Activated T-helper 2 cell treated with anti-CD3 and anti-CD28 coated beads, Interferon-gamma antibody, Interleukin-2, Interleukin-4, amounts not matched to agents 10 μg/mL and 5 μg/mL and 100 μg/mL, durations not matched to agents 14 hours and 24 hours and 36 hours (primary cell): Measurements from ENCODE around the gene SLC6A11. TPM values are rescaled to one million over a fixed set of nuclear protein-coding genes. Genes with fewer than 3 reads are reported as not detected.

Source experiments
- DNase-seq: peaks from one replicate; pipeline ENCODE4 v3.0.0; 2021; ENCODE audit warnings: low spot score
- H3K27ac Mint-ChIP-seq: one replicate; pipeline ENCODE4 v1.8.0; 2021; ENCODE audit warnings: mixed read lengths
- H3K27me3 Mint-ChIP-seq: one replicate; pipeline ENCODE4 v1.8.0; 2021; ENCODE audit warnings: low read depth, mixed read lengths
- H3K36me3 Mint-ChIP-seq: one replicate; pipeline ENCODE4 v1.8.0; 2021; ENCODE audit warnings: low read depth, mixed read lengths
- H3K4me1 Mint-ChIP-seq: one replicate; pipeline ENCODE4 v1.8.0; 2021; ENCODE audit warnings: low read depth, mixed read lengths
- H3K4me3 Mint-ChIP-seq: one replicate; pipeline ENCODE4 v1.8.0; 2021; ENCODE audit warnings: low read depth, mild to moderate bottlenecking, moderate library complexity, mixed read lengths
- H3K9me3 Mint-ChIP-seq: one replicate; pipeline ENCODE4 v1.8.0; 2021; ENCODE audit warnings: mixed read lengths
- intact Hi-C: fragments of 100-400 bp; cut with micrococcal nuclease; formaldehyde crosslinking; loops from one replicate; pipeline ENCODE4 v1.15.1; 2023
- total RNA-seq: library from RNA; stranded (reverse); gene quantifications from 2 replicates; pipeline ENCODE4 v1.2.3, GENCODE V29; 2022

Gene SLC6A11
- total RNA-seq, 1 donor from 2014 or later, result not detected

GRCh38 chr3:10855083-10855870, 39.2 kb downstream of the SLC6A11 start:
- intact Hi-C loops, result no loop called here
- no peak overlapping the region for H3K4me3 Mint-ChIP-seq
- H3K4me1 Mint-ChIP-seq, result no peaks in the 10 kb centered on the region
- no peak overlapping the region for H3K27ac Mint-ChIP-seq
- no peaks in the 10 kb centered on the region for H3K9me3 Mint-ChIP-seq
- no peak for DNase-seq
- no peaks in the 10 kb centered on the region for H3K36me3 Mint-ChIP-seq
- H3K27me3 Mint-ChIP-seq, result no peaks in the 10 kb centered on the region

- no peaks in the 10 kb centered on the region for H3K27me3 Mint-ChIP-seq
- no peaks in the 10 kb centered on the region for H3K36me3 Mint-ChIP-seq
- H3K4me1 Mint-ChIP-seq, result no peaks in the 10 kb centered on the region
- no peaks in the 10 kb centered on the region for H3K9me3 Mint-ChIP-seq
- no peak overlapping the region for H3K4me3 Mint-ChIP-seq
- no peak overlapping the region for H3K27ac Mint-ChIP-seq
- intact Hi-C loops, result no loop called here
- DNase-seq, result no peak
These were observed 40.0 kb downstream of the SLC6A11 start for GRCh38 chr3:10855871-10856662.

GRCh38 chr3:10857235-10857634, 41.2 kb downstream of the SLC6A11 start:
- H3K27me3 Mint-ChIP-seq, result no peaks in the 10 kb centered on the region
- no peak for DNase-seq
- H3K27ac Mint-ChIP-seq, result no peak overlapping the region
- intact Hi-C loops, result no loop called here
- no peaks in the 10 kb centered on the region for H3K9me3 Mint-ChIP-seq
- H3K4me3 Mint-ChIP-seq, result no peak overlapping the region
- no peaks in the 10 kb centered on the region for H3K36me3 Mint-ChIP-seq
- no peaks in the 10 kb centered on the region for H3K4me1 Mint-ChIP-seq

GRCh38 chr3:10858091-10858490, 42.1 kb downstream of the SLC6A11 start:
- intact Hi-C loops, result no loop called here
- Mint-ChIP-seq H3K27ac (no peak overlapping the region), H3K4me1 (no peaks in the 10 kb centered on the region), H3K4me3 (no peak overlapping the region), H3K9me3 (no peaks in the 10 kb centered on the region), H3K36me3 (no peaks in the 10 kb centered on the region), H3K27me3 (no peaks in the 10 kb centered on the region)
- DNase-seq, result no peak

GRCh38 chr3:10867384-10867783, 51.4 kb downstream of the SLC6A11 start:
- Mint-ChIP-seq H3K36me3 (no peaks in the 10 kb centered on the region), H3K27ac (no peak overlapping the region), H3K4me3 (no peak overlapping the region), H3K9me3 (no peaks in the 10 kb centered on the region), H3K27me3 (no peaks in the 10 kb centered on the region), H3K4me1 (no peaks in the 10 kb centered on the region)
- DNase-seq, result no peak
- intact Hi-C loops, result no loop called here

GRCh38 chr3:10869460-10869859, 53.4 kb downstream of the SLC6A11 start:
- Mint-ChIP-seq H3K4me3 (no peak overlapping the region), H3K36me3 (no peaks in the 10 kb centered on the region)
- intact Hi-C loops, result no loop called here

GRCh38 chr3:10870296-10870695, 54.3 kb downstream of the SLC6A11 start:
- Mint-ChIP-seq H3K4me1 (no peaks in the 10 kb centered on the region), H3K4me3 (no peak overlapping the region), H3K27me3 (no peaks in the 10 kb centered on the region), H3K36me3 (no peaks in the 10 kb centered on the region), H3K9me3 (no peaks in the 10 kb centered on the region), H3K27ac (no peak overlapping the region)
- intact Hi-C loops, result no loop called here
- DNase-seq, result no peak

More at GRCh38 chr3:10869460-10869859, 53.4 kb downstream of the SLC6A11 start:
- Mint-ChIP-seq H3K27me3 (no peaks in the 10 kb centered on the region), H3K9me3 (no peaks in the 10 kb centered on the region), H3K27ac (no peak overlapping the region), H3K4me1 (no peaks in the 10 kb centered on the region)
- DNase-seq, result no peak

GRCh38 chr3:10873415-10873814, 57.4 kb downstream of the SLC6A11 start:
- no peak for DNase-seq
- H3K4me1 Mint-ChIP-seq, result no peaks in the 10 kb centered on the region
- intact Hi-C loops, result no loop called here
- H3K27me3 Mint-ChIP-seq, result no peaks in the 10 kb centered on the region
- no peaks in the 10 kb centered on the region for H3K9me3 Mint-ChIP-seq
- no peak overlapping the region for H3K4me3 Mint-ChIP-seq
- no peak overlapping the region for H3K27ac Mint-ChIP-seq
- no peaks in the 10 kb centered on the region for H3K36me3 Mint-ChIP-seq

- intact Hi-C loops, result no loop called here
- Mint-ChIP-seq H3K4me3 (no peak overlapping the region), H3K9me3 (no peaks in the 10 kb centered on the region), H3K4me1 (no peaks in the 10 kb centered on the region), H3K27me3 (no peaks in the 10 kb centered on the region), H3K27ac (no peak overlapping the region), H3K36me3 (no peaks in the 10 kb centered on the region)
- DNase-seq, result no peak
These were observed 59.9 kb downstream of the SLC6A11 start for GRCh38 chr3:10875914-10876313.

- no peak overlapping the region for H3K27ac Mint-ChIP-seq
- intact Hi-C loops, result no loop called here
- H3K36me3 Mint-ChIP-seq, result no peaks in the 10 kb centered on the region
- H3K4me1 Mint-ChIP-seq, result no peaks in the 10 kb centered on the region
- H3K4me3 Mint-ChIP-seq, result no peak overlapping the region
- no peaks in the 10 kb centered on the region for H3K27me3 Mint-ChIP-seq
- no peak for DNase-seq
- no peaks in the 10 kb centered on the region for H3K9me3 Mint-ChIP-seq
These were observed 60.6 kb downstream of the SLC6A11 start for GRCh38 chr3:10876661-10877060.

- H3K27ac Mint-ChIP-seq, result no peak overlapping the region
- intact Hi-C loops, result no loop called here
- H3K9me3 Mint-ChIP-seq, result no peaks in the 10 kb centered on the region
- H3K27me3 Mint-ChIP-seq, result no peaks in the 10 kb centered on the region
- no peak overlapping the region for H3K4me3 Mint-ChIP-seq
- no peak for DNase-seq
- no peaks in the 10 kb centered on the region for H3K36me3 Mint-ChIP-seq
- H3K4me1 Mint-ChIP-seq, result no peaks in the 10 kb centered on the region
These were observed 66.8 kb downstream of the SLC6A11 start for GRCh38 chr3:10882851-10883250.

- Mint-ChIP-seq H3K9me3 (no peaks in the 10 kb centered on the region), H3K4me1 (no peaks in the 10 kb centered on the region), H3K27me3 (no peaks in the 10 kb centered on the region), H3K4me3 (no peak overlapping the region), H3K27ac (no peak overlapping the region), H3K36me3 (no peaks in the 10 kb centered on the region)
- intact Hi-C loops, result no loop called here
- no peak for DNase-seq
These were observed 67.6 kb downstream of the SLC6A11 start for GRCh38 chr3:10883478-10884234.

- no peak overlapping the region for H3K27ac Mint-ChIP-seq
- no peaks in the 10 kb centered on the region for H3K36me3 Mint-ChIP-seq
- DNase-seq, result no peak
- H3K4me3 Mint-ChIP-seq, result no peak overlapping the region
- peaks cover 8% of the 10 kb centered on the region for H3K9me3 Mint-ChIP-seq
- no peaks in the 10 kb centered on the region for H3K27me3 Mint-ChIP-seq
- no peaks in the 10 kb centered on the region for H3K4me1 Mint-ChIP-seq
- intact Hi-C loops, result no loop called here
These were observed 71.0 kb downstream of the SLC6A11 start for GRCh38 chr3:10887015-10887414.
